Uterus (tissue), 2 donors: ENCODE measurements around the gene INTS15.

Experiments used
- POLR2A ChIP-seq, 2 donors: fragments of 450-650 bp; IDR thresholded peaks; one replicate each; pipeline ENCODE4 v1.6.1; 2016; ENCODE audit warnings: antibody characterized with exemption in 2 of 2, mild to moderate bottlenecking in 1 of 2, moderate library complexity in 1 of 2
- TF ChIP-seq, protein P1 (sequence below), 4 experiments: fragments of 200-600 bp in 2 of 4; fragments of 450-650 bp in 2 of 4; sonication (generic) in 2 of 4; IDR thresholded peaks; one replicate each; pipeline ENCODE4 v1.5.1; 2016 to 2019; ENCODE audit warnings: antibody characterized with exemption in 4 of 4, mild to moderate bottlenecking in 2 of 4, moderate library complexity in 1 of 4

GRCh38 chr7:6588566-6588965, 1.3 kb upstream of the INTS15 start:
- TF ChIP-seq, protein P1, sequence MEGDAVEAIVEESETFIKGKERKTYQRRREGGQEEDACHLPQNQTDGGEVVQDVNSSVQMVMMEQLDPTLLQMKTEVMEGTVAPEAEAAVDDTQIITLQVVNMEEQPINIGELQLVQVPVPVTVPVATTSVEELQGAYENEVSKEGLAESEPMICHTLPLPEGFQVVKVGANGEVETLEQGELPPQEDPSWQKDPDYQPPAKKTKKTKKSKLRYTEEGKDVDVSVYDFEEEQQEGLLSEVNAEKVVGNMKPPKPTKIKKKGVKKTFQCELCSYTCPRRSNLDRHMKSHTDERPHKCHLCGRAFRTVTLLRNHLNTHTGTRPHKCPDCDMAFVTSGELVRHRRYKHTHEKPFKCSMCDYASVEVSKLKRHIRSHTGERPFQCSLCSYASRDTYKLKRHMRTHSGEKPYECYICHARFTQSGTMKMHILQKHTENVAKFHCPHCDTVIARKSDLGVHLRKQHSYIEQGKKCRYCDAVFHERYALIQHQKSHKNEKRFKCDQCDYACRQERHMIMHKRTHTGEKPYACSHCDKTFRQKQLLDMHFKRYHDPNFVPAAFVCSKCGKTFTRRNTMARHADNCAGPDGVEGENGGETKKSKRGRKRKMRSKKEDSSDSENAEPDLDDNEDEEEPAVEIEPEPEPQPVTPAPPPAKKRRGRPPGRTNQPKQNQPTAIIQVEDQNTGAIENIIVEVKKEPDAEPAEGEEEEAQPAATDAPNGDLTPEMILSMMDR (IDR thresholded peaks at IDR 0.05): no peak
- TF ChIP-seq POLR2A (IDR thresholded peaks at IDR 0.05): no peak
